Activated T-cell treated with anti-CD3 and anti-CD28 coated beads for 1 hour (primary cell): ENCODE measurements around the gene GGCT.
"Not testable (repeated sequence)": the region's sequence is repeated elsewhere in the genome, so short reads cannot be mapped to it uniquely, and the experiment has no call there.

ENCODE experiments used
- DNase-seq: peaks from one replicate; pipeline ENCODE4 v3.0.0-alpha.2; 2020; ENCODE audit warnings: low read depth

GGCT gene

GRCh38 chr7:30504301-30505173 lies at the start of gene GGCT:
GGCT (minus strand) TSS chr7:30504829; CDS start chr7:30504709, 120 bp downstream.
- peak; percentile 93 for DNase-seq

- no peak for DNase-seq
These were observed 48.9 kb upstream of the GGCT start for GRCh38 chr7:30553546-30553945.

- no peak for DNase-seq
These were observed 48.5 kb upstream of the GGCT start for GRCh38 chr7:30553141-30553540.

GRCh38 chr7:30552330-30552729 lies 47.7 kb upstream of the GGCT start:
- DNase-seq, result no peak

GRCh38 chr7:30549931-30550493 lies 45.4 kb upstream of the GGCT start:
- no peak for DNase-seq

- peak; percentile 7 for DNase-seq
These were observed 44.2 kb upstream of the GGCT start for GRCh38 chr7:30548845-30549244.

- DNase-seq, result no peak
These were observed 42.0 kb upstream of the GGCT start for GRCh38 chr7:30546596-30546995.

- no peak for DNase-seq
These were observed 41.3 kb upstream of the GGCT start for GRCh38 chr7:30545791-30546555.

- no peak for DNase-seq
These were observed 39.3 kb upstream of the GGCT start for GRCh38 chr7:30543813-30544525.

GRCh38 chr7:30543115-30543514 lies 38.5 kb upstream of the GGCT start:
- not testable (repeated sequence) for DNase-seq

GRCh38 chr7:30533886-30534285 lies 29.3 kb upstream of the GGCT start:
- DNase-seq, result no peak

- DNase-seq, result no peak
These were observed 26.7 kb upstream of the GGCT start for GRCh38 chr7:30531286-30531685.

- no peak for DNase-seq
These were observed 25.7 kb upstream of the GGCT start for GRCh38 chr7:30530373-30530772.

- DNase-seq, result no peak
These were observed 24.1 kb upstream of the GGCT start for GRCh38 chr7:30528779-30529178.

GRCh38 chr7:30527297-30527696 lies 22.7 kb upstream of the GGCT start:
- DNase-seq, result not testable (repeated sequence)

- no peak for DNase-seq
These were observed 21.5 kb upstream of the GGCT start for GRCh38 chr7:30526163-30526562.

GRCh38 chr7:30525429-30525828 lies 20.8 kb upstream of the GGCT start:
- DNase-seq, result no peak

- no peak for DNase-seq
These were observed 19.9 kb upstream of the GGCT start for GRCh38 chr7:30524545-30524944.

GRCh38 chr7:30523466-30523865 lies 18.8 kb upstream of the GGCT start:
- no peak for DNase-seq

- DNase-seq, result no peak
These were observed 17.5 kb upstream of the GGCT start for GRCh38 chr7:30522159-30522558.

GRCh38 chr7:30521532-30521931 lies 16.9 kb upstream of the GGCT start:
- no peak for DNase-seq

- DNase-seq, result no peak
These were observed 14.5 kb upstream of the GGCT start for GRCh38 chr7:30519122-30519521.
